Erythroblast (primary cell): Measurements from ENCODE around the gene PRKCI.
"Not testable (repeated sequence)": the region's sequence is repeated elsewhere in the genome, so short reads cannot be mapped to it uniquely, and the experiment has no call there.

Experiments used
- DNase-seq, 2 experiments: peaks; one replicate each; lab custom pipeline; 2025; lab: John Stamatoyannopoulos, UW
- GATA1 ChIP-seq: IDR thresholded peaks from 2 replicates; pipeline ENCODE4 v1.6.1; 2011; ENCODE audit warnings: low read depth, mild to moderate bottlenecking, control low read depth, low read length, moderate library complexity
- POLR2A ChIP-seq: IDR thresholded peaks from 2 replicates; pipeline ENCODE4 v1.6.1; 2011; ENCODE audit warnings: mild to moderate bottlenecking, low read length

Gene PRKCI

DNA sequence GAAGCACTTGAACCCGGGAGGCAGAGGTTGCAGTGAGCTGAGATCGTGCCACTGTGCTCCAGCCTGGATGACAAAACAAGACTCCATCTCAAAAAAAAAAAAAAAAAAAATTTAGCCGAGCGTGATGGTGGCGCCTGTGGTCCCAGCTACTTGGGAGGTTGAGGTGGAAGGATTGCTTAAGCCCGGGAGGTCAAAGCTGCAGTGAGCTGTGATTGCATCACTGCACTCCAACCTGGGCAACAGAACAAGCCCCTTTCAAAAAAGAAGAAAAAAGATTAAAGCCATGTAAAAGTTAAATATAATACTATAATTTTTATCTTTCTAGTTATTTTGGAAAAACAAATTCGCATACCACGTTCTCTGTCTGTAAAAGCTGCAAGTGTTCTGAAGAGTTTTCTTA, 73.4 kb downstream of the PRKCI start:
- no peak for TF ChIP-seq GATA1
- no peak for TF ChIP-seq POLR2A
- no peak for DNase-seq

DNA sequence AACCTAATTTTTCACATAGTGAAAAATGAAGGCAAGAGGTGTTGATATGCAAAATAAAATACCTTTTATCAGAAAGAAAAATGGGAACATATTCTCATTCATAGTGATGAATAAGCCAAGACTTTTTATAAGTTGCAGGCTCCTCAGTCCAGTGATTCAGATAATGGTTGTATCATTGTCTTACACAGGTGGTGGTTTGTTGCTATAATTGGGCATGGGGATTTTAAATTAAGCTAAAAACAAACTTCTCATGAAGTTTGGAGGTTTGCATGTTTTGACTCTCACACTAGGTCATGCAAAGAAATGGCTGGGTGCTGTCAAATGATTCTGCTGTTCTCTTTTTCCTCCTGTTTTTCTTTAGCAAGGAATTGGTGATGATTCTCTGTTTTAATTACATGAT, 74.5 kb downstream of the PRKCI start:
- no peak for DNase-seq
- TF ChIP-seq GATA1 (no peak), POLR2A (no peak)

DNA sequence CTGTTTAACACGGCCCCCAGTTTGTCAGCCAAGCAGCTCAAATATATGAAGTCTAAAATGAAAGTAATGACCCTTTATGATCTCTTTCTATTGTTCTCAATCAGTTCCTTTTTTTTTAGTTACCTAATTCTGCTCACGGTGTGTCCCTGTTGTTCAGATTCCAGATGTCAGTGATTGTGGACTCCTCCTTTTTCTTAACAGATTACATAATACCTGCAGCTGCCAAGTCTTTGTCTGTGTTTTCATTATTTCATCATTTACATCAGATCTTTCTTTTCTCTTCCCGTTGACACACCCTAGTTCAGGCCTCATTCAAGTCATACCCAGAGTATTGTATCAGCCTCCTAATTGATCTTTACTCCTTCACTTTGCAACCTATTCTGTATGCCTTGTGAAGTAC, 79.2 kb downstream of the PRKCI start:
- DNase-seq: no peak
- TF ChIP-seq GATA1: no peak
- no peak for TF ChIP-seq POLR2A

DNA sequence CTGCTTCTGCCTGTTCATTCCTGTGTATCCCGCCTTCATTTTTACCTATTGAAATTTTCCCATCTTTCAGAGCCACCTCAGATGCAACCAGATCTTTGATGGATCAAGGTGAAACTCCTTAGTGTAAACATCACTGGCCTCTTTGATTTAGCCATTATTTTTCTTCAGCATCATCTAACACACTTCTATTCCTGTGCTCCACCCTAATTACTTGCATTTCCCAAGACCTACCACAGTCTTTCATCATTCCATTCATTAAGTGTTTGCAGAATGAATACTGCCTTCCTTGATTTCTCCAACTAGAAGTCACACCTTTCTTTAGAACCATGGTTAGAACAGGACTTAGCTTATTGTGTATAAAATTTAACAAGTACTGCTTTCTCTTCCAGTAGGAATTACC, 79.8 kb downstream of the PRKCI start:
- TF ChIP-seq GATA1: no peak
- TF ChIP-seq POLR2A: no peak
- DNase-seq: no peak

DNA sequence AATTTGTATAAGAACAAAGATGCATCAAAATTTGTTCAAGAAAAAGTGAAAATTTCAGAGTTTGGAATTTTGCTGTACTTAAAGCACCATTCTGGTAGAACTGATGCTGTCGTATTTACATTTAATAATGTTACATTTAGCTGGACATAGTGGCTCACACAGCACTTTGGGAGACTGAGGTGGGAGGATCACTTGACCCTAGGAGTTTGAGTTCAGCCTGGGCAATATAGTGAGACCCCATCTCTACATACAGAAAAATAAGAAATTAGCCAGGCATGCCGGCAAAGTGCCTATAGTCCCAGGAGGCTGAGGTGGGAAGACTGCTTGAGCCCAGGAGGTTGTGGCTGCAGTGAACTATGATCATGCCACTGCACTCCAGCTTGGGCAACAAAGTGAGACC, 83.8 kb downstream of the PRKCI start:
- TF ChIP-seq GATA1: no peak
- no peak for TF ChIP-seq POLR2A
- DNase-seq: no peak

DNA sequence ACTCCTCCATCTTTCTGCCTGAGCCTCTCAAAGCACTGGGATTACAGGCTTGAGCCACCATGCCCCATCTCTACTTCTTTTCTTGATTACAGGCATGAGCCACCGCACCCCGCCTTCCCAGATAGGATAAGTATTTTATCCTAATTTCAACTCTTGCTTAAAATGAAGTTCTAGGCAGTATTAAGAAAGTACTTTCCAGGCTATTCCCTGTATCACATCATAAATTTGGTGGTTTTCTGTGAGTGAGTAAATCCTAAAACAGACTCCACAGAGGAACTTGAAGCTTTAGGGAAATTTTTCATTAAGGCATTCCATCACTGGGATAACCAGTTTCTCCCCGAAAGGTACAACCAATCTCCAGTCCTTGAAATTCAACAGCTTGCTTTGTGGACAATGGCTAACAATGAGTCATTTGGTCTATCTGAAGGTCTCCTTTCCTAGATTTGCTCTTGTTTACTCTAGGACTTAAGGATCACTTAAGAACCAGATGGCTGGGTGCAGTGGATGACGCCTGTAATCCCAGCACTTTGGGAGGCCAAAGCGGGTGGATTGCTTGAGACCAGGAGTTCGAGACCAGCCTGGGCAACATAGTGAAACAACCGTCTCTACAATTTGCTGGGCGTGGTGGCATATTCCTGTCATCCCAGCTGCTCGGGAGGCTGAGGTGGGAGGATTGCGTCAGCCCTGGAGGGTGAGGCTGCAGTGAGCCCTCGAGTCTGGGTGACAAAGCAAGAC, 85.6 kb downstream of the PRKCI start:
- DNase-seq: no peak
- TF ChIP-seq GATA1: no peak
- no peak for TF ChIP-seq POLR2A

DNA sequence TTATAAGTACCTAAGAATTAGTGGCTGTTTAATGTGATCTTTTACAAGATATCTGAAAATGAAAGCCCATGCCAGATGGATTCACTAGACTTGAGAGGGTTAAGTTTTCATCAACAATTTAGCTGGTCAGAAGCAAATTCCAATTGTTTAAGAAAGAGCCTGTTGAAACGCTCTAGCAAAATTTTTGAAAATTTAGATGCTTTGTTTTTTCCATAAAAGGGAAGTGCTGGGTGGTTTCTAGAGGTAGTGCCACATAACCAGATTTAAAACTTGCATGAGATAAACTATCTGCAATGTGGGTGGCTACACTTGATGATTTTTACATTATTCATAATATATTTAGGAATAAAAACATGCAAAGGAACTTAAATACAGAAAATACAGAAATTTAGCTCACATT, 86.8 kb downstream of the PRKCI start:
- DNase-seq: no peak
- TF ChIP-seq GATA1 (no peak), POLR2A (no peak)

DNA sequence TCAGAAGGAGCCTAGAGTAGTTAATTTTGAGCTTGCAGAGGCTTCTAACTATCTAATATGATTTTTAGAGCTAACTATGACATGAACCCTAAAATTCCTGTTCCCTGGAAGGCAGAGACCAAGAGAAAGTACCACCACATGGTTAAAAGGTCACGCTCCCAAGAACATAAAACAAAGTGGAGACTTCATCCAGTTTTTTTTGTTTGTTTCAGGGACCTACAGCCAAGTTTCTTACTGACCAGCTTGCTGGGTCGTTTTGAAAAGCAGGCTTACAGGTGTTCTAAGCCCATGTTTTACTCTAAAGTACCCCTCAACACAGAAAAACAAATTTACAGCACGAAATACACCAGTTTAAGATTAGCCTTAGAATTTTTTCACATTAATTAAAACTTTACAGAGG, 95.7 kb downstream of the PRKCI start:
- no peak for DNase-seq
- no peak for TF ChIP-seq GATA1
- TF ChIP-seq POLR2A: no peak

DNA sequence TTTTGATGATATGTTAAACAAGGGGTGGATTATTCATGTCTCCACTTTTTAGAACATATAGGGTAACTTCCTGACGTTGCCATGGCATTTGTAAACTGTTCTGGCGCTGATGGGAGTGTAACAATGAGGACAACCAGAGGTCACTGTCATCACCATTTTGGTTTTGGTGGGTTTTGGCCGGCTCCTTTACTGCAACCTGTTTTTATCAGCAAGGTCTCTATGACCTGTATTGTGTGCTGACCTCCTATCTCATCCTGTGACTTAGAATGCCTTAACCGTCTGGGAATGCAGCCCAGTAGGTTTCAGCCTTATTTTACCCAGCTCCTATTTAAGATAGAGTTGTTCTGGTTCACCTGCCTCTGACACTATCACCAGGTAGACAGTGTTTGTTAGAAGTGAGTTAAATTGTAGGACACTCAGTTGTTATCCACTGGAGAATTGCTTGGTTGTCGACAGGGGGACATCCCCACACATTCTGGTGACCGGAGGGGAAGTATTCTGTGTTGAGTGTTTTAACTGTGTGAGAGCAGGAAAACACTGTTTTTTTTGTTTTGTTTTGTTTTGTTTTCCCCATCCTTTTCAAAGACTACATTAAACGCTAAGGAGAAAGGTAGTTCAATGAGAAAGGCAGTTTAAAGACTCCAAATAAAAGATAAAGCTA, 98.4 kb downstream of the PRKCI start:
- DNase-seq: no peak
- TF ChIP-seq POLR2A: no peak
- TF ChIP-seq GATA1: no peak

DNA sequence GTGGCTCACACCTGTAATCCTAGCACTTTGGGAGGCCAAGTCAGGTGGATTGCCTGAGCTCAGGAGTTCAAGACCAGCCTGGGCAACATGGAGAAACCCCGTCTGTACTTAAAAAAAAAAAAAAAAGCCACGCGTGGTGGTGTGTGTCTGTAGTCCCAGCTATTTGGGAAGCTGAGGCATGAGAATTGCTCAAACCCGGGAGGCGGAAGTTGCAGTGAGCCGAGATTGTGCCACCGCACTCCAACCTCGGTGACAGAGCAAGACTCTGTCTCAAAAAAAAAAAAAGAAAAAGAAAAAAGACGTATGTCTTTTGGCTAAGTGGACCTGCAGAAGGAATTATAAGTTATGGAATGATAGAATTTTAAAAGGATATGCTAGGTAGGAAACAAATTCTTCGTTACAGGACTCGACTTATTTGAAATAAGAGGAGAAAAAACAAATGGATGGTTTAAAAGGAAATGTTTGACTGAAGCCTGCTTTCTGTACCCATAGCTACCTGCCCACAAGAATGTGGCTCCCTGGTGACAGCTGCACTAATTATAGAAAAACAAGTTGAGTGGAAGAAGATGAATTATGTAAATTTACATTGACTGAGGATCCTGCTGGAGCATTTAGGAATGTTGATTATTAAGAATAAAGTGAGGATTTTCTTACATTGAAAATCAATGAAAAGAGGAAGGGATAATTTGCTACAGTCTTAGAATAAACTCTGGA, 99.3 kb downstream of the PRKCI start:
- DNase-seq: no peak
- TF ChIP-seq GATA1: no peak
- no peak for TF ChIP-seq POLR2A

DNA sequence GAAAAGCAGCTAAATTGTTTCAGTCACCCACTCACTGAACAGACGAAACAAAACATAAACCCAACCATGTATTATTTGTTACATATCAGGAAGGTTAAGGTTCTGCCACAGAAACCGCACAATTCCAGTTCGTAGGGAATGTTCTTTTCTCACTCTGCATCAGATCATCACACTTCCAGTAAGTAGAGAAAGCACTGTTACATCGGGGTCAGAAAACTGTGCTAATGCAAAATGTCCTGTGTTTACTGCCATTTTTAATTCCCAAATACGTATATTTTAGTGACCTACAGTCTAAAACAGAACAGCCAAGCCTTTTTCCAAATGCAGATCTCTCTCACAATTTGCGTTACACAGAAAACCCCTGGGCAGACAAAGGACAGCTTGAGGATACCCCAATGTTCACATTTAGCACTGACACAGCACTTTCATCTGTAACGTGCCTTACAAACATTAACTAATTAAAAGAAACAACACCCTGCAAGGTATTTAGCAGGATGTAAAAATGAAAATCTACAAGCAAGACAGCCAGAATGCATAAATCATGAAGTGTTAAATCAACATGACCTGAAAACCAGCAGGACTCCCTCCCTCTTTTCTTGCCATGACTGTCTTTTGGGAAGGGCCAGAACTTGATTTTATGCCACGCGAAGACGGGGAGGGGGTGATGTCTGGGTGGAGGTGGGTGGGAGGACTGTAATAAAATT, 100.5 kb downstream of the PRKCI start:
- TF ChIP-seq POLR2A (no peak), GATA1 (no peak)
- no peak for DNase-seq

DNA sequence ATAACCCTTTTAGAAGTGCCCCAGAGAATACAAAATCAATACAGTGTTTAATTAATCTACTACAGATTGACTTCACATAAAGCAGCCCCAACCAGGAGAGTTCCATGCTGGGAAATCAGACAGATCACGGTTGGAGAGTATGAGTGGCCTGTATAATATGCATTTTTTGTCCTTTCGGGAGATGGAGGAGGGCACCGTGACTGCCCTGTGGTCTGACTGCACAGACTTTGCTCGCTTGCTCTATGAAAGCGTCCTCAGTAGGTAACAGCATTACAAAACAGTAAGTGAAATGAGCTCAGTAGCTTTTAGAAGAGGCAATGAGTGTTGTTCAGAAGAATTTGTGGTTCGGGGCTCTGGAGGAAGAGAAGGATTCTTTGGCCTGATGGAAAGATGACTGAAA, 101.1 kb downstream of the PRKCI start:
- TF ChIP-seq GATA1 (no peak), POLR2A (no peak)
- no peak for DNase-seq

DNA sequence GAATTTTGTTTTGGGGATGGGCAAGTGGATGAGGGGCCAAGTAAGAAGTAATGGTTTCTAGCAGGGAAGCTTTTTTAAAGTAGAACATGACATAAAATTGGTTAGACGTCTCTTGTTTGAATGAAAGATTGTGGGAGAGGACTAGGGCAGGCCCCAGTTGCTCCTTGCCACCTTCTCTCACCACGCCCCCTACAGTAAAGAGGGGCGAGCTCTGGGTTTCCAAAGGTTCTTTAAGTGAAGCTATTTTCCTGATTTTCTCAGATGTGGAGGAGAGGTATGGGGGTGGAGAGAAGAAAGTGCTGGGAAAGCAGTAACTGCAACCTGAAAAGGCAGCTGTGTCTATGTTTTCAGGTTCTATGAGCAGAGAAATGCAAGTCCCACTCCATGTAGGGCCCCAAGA, 102.7 kb downstream of the PRKCI start:
- no peak for TF ChIP-seq POLR2A
- no peak for TF ChIP-seq GATA1

DNA sequence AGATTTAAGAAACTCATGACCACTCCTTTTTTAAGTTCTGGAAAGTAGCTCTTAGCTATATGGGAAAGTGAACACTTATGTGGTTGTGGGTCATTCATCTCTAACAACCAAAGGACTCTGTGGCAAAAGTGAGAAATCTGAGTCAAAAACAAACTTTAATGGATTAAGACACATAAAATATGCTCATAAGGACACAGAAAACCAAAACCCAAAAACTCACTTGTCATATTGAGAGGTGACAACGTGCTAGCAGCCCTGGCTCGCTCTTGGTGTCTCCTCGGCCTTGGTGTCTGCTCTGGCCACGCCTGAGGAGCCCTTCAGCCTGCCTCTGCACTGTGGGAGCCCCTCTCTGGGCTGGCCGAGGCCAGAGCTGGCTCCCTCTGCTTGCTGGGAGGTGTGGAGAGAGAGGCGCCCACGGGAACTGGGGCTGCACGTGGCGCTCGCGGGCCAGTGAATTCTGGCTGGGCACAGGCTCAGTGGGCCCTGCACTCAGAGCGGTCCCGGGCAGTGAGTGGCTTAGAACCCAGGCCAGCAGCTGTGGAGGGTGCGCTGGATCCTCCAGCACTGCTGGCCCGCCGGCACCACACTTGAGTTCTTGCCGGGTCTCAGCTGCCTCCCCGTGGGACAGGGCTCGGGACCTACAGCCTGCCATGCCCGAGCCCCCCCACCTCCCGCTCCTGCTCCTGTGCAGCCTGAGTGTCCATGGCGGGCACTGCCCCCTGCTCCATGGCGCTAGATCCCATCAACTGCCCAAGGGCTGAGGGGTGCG, 105.0 kb downstream of the PRKCI start:
- TF ChIP-seq GATA1: no peak
- no peak for TF ChIP-seq POLR2A
- no peak for DNase-seq

More for the DNA sequence above, 102.7 kb downstream of the PRKCI start:
- no peak for DNase-seq

DNA sequence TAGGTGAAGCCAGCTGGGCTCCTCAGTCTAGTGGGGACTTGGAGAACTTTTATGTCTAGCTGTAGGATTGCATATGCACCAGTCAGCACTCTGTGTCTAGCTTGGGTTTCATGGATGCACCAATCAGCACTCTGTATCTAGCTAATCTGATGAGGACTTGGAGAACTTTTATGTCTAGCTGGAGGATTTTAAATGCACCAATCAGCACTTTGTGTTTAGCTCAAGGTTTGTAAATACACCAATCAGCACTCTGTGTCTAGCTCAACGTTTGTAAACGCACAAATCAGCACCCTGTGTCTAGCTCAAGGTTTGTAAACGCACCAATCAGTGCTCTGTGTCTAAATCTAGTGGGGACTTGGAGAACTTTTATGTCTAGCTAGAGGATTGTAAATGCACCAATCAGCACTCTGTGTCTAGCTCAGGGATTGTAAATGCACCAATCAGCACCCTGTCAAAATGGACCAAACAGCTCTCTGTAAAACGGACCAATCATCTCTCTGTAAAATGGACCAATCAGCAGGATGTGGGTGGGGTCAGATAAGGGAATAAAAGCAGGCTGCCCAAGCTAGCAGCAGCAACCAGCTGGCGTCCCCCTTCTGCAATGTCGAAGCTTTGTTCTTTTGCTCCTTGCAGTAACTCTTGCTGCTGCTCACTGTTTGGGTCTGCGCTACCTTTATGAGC, 105.8 kb downstream of the PRKCI start:
- DNase-seq: not testable (repeated sequence)
